ENCODE measurements around the gene CAMK2D. TPM values are rescaled to one million over a fixed set of nuclear protein-coding genes. Genes with fewer than 3 reads are reported as not detected.

The CAMK2D gene
- total and polyA plus RNA-seq, 2 donors (not counting 1 experiment from before 2014, with no cell fraction given) = 120 to 262 TPM

DNA sequence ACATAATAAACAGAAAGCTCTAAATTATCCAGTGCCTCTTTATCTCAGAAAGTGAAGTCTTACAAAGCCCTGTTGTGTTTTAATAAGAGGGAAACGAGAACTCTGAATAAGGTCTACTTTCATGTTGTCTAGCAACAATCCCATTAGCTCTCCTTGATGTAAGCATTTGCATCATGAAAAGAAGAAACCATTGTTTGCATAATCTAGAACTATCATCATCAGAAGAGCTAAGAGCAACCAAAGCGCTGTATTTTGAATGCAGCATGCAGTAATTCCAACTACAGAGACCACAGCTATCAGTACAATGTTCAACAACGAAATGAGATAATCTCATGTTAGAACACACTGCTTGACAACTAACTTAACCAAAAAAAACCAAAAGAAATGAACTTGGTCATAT, 257.1 kb downstream of the CAMK2D start:
- peaks cover 2% of the 10 kb centered on the region for H3K36me3 ChIP-seq (ENCODE audit: control insufficient read depth, insufficient read depth, low read length)
- no peaks in the 10 kb centered on the region for H3K9me3 ChIP-seq (ENCODE audit: control insufficient read depth, insufficient read depth, low read depth, low read length)
- no peak overlapping the region for H3K27ac ChIP-seq (ENCODE audit: insufficient read depth, low read length)
- no peak overlapping the region for H3K4me3 ChIP-seq (replicated peaks in 1 of 4; ENCODE audit: control extremely low read depth in 1 of 4, insufficient read depth in 1 of 4, low read depth in 3 of 4, low read length in 4 of 4)
- H4K20me1 ChIP-seq (ENCODE audit: control insufficient read depth, extremely low read depth, insufficient read depth, low read length) = no peaks in the 10 kb centered on the region
- H3K4me2 ChIP-seq (ENCODE audit: extremely low read depth, insufficient read depth, low read length) = no peak overlapping the region
- H3K4me1 ChIP-seq (ENCODE audit: control insufficient read depth, extremely low read depth, insufficient read depth, low read length) = peaks cover 2% of the 10 kb centered on the region
- no peak overlapping the region for H2AFZ ChIP-seq (ENCODE audit: low read length)
- no peaks in the 10 kb centered on the region for H3K27me3 ChIP-seq (ENCODE audit: control insufficient read depth, insufficient read depth, low read length)
- no peaks in the 10 kb centered on the region for H3K79me2 ChIP-seq (ENCODE audit: control insufficient read depth, insufficient read depth, low read length)
- TF ChIP-seq, protein P1, sequence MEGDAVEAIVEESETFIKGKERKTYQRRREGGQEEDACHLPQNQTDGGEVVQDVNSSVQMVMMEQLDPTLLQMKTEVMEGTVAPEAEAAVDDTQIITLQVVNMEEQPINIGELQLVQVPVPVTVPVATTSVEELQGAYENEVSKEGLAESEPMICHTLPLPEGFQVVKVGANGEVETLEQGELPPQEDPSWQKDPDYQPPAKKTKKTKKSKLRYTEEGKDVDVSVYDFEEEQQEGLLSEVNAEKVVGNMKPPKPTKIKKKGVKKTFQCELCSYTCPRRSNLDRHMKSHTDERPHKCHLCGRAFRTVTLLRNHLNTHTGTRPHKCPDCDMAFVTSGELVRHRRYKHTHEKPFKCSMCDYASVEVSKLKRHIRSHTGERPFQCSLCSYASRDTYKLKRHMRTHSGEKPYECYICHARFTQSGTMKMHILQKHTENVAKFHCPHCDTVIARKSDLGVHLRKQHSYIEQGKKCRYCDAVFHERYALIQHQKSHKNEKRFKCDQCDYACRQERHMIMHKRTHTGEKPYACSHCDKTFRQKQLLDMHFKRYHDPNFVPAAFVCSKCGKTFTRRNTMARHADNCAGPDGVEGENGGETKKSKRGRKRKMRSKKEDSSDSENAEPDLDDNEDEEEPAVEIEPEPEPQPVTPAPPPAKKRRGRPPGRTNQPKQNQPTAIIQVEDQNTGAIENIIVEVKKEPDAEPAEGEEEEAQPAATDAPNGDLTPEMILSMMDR (conservative IDR thresholded peaks at IDR 0.05 in 1 of 2, IDR thresholded peaks at IDR 0.05 in 1 of 2; ENCODE audit: low read depth in 1 of 2, low read length in 2 of 2) = no peak
- no peak for TF ChIP-seq EZH2 (IDR thresholded peaks at IDR 0.05; ENCODE audit: low read length, missing control alignments)
- H3K9ac ChIP-seq (ENCODE audit: insufficient read depth, low read length) = no peak overlapping the region
- DNase-seq (ENCODE audit: low read depth in 2 of 2) = no peak

GRCh38 chr4:113503691-113504090, 257.8 kb downstream of the CAMK2D start:
- Histone ChIP-seq H3K27me3 (ENCODE audit: control insufficient read depth, insufficient read depth, low read length) (no peaks in the 10 kb centered on the region), H3K79me2 (ENCODE audit: control insufficient read depth, insufficient read depth, low read length) (no peaks in the 10 kb centered on the region), H3K4me1 (ENCODE audit: control insufficient read depth, extremely low read depth, insufficient read depth, low read length) (peaks cover 2% of the 10 kb centered on the region), H3K4me2 (ENCODE audit: extremely low read depth, insufficient read depth, low read length) (no peak overlapping the region), H3K27ac (ENCODE audit: insufficient read depth, low read length) (no peak overlapping the region), H4K20me1 (ENCODE audit: control insufficient read depth, extremely low read depth, insufficient read depth, low read length) (no peaks in the 10 kb centered on the region), H3K9ac (ENCODE audit: insufficient read depth, low read length) (no peak overlapping the region), H3K4me3 (replicated peaks in 1 of 4; ENCODE audit: control extremely low read depth in 1 of 4, insufficient read depth in 1 of 4, low read depth in 3 of 4, low read length in 4 of 4) (no peak overlapping the region), H3K9me3 (ENCODE audit: control insufficient read depth, insufficient read depth, low read depth, low read length) (no peaks in the 10 kb centered on the region), H3K36me3 (ENCODE audit: control insufficient read depth, insufficient read depth, low read length) (peaks cover 2% of the 10 kb centered on the region), H2AFZ (ENCODE audit: low read length) (no peak overlapping the region)
- TF ChIP-seq, protein P1 (conservative IDR thresholded peaks at IDR 0.05 in 1 of 2, IDR thresholded peaks at IDR 0.05 in 1 of 2; ENCODE audit: low read depth in 1 of 2, low read length in 2 of 2) = no peak
- TF ChIP-seq EZH2 (IDR thresholded peaks at IDR 0.05; ENCODE audit: low read length, missing control alignments) = no peak
- DNase-seq (ENCODE audit: low read depth in 2 of 2) = no peak

- H3K27ac ChIP-seq (ENCODE audit: insufficient read depth, low read length) = no peak overlapping the region
- H2AFZ ChIP-seq (ENCODE audit: low read length) = no peak overlapping the region
- TF ChIP-seq EZH2 (IDR thresholded peaks at IDR 0.05; ENCODE audit: low read length, missing control alignments) = no peak
- TF ChIP-seq, protein P1 (conservative IDR thresholded peaks at IDR 0.05 in 1 of 2, IDR thresholded peaks at IDR 0.05 in 1 of 2; ENCODE audit: low read depth in 1 of 2, low read length in 2 of 2) = no peak
- H3K9ac ChIP-seq (ENCODE audit: insufficient read depth, low read length) = no peak overlapping the region
- peaks cover 2% of the 10 kb centered on the region for H3K36me3 ChIP-seq (ENCODE audit: control insufficient read depth, insufficient read depth, low read length)
- no peak for DNase-seq (ENCODE audit: low read depth in 2 of 2)
- no peaks in the 10 kb centered on the region for H3K79me2 ChIP-seq (ENCODE audit: control insufficient read depth, insufficient read depth, low read length)
- peaks cover 2% of the 10 kb centered on the region for H3K4me1 ChIP-seq (ENCODE audit: control insufficient read depth, extremely low read depth, insufficient read depth, low read length)
- H3K4me3 ChIP-seq (replicated peaks in 1 of 4; ENCODE audit: control extremely low read depth in 1 of 4, insufficient read depth in 1 of 4, low read depth in 3 of 4, low read length in 4 of 4) = no peak overlapping the region
- H3K27me3 ChIP-seq (ENCODE audit: control insufficient read depth, insufficient read depth, low read length) = no peaks in the 10 kb centered on the region
- H3K9me3 ChIP-seq (ENCODE audit: control insufficient read depth, insufficient read depth, low read depth, low read length) = no peaks in the 10 kb centered on the region
- H3K4me2 ChIP-seq (ENCODE audit: extremely low read depth, insufficient read depth, low read length) = no peak overlapping the region
- H4K20me1 ChIP-seq (ENCODE audit: control insufficient read depth, extremely low read depth, insufficient read depth, low read length) = no peaks in the 10 kb centered on the region
Measured at GRCh38 chr4:113502906-113503305, 258.6 kb downstream of the CAMK2D start.

All from fibroblast of lung (primary cell).